RWPE1 (cell line): ENCODE results near the gene CYB5B.

Experiments
- CTCF ChIA-PET: fragments of 350-600 bp; sonication (Branson Sonifier 250); formaldehyde crosslinking; extraction: SDS; loops from one replicate; lab custom pipeline; 2021; lab: Yijun Ruan, JAX
- POLR2A ChIA-PET: fragments of 400-600 bp; formaldehyde crosslinking; extraction: SDS; loops from one replicate; lab custom pipeline; 2020; ENCODE audit warnings: antibody characterized with exemption; ENCODE audit not compliant: low non-redundant PET; lab: Yijun Ruan, JAX
- DNase-seq: peaks from one replicate; pipeline ENCODE4 v3.0.0; 2012; ENCODE audit warnings: low spot score
- H3K27ac ChIP-seq: fragments of 450-650 bp; 2 replicates; pipeline ENCODE4 v1.5.1; 2017
- TF ChIP-seq, protein P1 (sequence below): fragments of 450-650 bp; conservative IDR thresholded peaks from 2 replicates; pipeline ENCODE4 v1.5.1; 2017; ENCODE audit warnings: low read depth, mild to moderate bottlenecking

The CYB5B gene

DNA sequence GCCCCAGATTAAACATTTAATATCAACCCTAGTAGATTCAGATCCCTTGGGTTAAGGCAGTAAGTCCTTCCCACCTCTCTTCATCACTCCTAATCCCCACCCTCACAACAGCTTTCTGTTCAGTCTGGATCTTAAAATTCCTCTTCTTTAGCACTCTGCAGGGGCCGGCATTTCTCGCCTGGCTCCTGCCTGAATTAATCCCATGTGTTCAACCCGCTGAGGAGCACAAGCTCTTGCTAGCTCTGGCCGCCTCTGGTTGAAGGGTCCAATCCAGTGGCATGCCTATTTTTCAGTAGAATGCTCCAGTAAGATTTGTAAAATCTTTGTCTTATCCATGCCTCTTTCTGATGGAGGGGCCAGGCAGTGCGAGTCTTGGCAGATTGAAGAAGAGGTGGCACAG, 59.2 kb downstream of the CYB5B start:
- H3K27ac ChIP-seq, result peak overlapping the region; percentile 91
- ChIA-PET POLR2A (no interaction called here), CTCF (no interaction called here)
- TF ChIP-seq, protein P1, sequence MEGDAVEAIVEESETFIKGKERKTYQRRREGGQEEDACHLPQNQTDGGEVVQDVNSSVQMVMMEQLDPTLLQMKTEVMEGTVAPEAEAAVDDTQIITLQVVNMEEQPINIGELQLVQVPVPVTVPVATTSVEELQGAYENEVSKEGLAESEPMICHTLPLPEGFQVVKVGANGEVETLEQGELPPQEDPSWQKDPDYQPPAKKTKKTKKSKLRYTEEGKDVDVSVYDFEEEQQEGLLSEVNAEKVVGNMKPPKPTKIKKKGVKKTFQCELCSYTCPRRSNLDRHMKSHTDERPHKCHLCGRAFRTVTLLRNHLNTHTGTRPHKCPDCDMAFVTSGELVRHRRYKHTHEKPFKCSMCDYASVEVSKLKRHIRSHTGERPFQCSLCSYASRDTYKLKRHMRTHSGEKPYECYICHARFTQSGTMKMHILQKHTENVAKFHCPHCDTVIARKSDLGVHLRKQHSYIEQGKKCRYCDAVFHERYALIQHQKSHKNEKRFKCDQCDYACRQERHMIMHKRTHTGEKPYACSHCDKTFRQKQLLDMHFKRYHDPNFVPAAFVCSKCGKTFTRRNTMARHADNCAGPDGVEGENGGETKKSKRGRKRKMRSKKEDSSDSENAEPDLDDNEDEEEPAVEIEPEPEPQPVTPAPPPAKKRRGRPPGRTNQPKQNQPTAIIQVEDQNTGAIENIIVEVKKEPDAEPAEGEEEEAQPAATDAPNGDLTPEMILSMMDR, result no peak
- DNase-seq, result no peak

- POLR2A ChIA-PET, result no interaction called here
- no peak for DNase-seq
- no peak overlapping the region for H3K27ac ChIP-seq
- CTCF ChIA-PET, result interaction anchor here (0.6 kb wide), 2 partner anchors 20 to 956 kb away, joined by 3 read pairs; no protein-coding TSS in a partner anchor
- TF ChIP-seq, protein P1, result no peak
Observed at GRCh38 chr16:69485361-69485760, 60.9 kb downstream of the CYB5B start.

- POLR2A ChIA-PET, result no interaction called here
- no peak for DNase-seq
- CTCF ChIA-PET, result no interaction called here
- H3K27ac ChIP-seq, result no peak overlapping the region
- TF ChIP-seq, protein P1, result no peak
Observed at GRCh38 chr16:69485816-69486215, 61.4 kb downstream of the CYB5B start.

- no peak for DNase-seq
- ChIA-PET POLR2A (no interaction called here), CTCF (no interaction called here)
- no peak overlapping the region for H3K27ac ChIP-seq
- TF ChIP-seq, protein P1, result no peak
Observed at GRCh38 chr16:69486272-69486671, 61.9 kb downstream of the CYB5B start.

GRCh38 chr16:69486724-69487123, 62.3 kb downstream of the CYB5B start:
- no peak overlapping the region for H3K27ac ChIP-seq
- no peak for DNase-seq
- POLR2A ChIA-PET, result no interaction called here
- TF ChIP-seq, protein P1, result no peak
- CTCF ChIA-PET, result no interaction called here

DNA sequence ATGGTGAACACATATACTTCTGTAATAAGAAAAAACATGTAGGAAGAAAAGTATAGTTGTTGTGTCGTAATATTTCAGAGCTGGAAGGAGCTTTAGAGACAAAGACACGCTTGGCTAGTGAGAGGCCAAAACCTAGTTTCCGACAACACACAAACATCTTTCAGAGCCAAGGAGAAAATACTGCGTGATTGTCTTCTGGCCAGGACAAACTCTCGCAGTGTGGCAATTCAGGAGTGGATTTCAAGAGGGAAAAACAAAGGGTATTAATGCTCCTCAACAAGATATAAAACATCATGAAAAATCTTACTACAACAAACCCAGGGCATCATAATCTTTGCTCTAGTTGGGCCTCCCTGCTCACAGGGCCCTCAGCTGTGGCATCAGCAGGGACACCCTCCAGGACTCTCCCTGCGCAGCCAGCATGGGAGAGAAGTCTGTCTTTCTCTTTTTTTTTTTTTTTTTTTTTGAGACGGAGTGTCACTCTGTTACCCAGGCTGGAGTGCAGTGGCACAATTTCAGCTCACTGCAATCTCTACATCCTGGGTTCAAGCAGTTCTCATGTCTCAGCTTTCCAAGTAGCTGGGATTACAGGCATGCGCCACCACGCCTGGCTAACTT, 66.4 kb downstream of the CYB5B start:
- ChIA-PET CTCF (no interaction called here), POLR2A (no interaction called here)
- no peak overlapping the region for H3K27ac ChIP-seq
- DNase-seq, result no peak
- TF ChIP-seq, protein P1, result no peak
